ENCODE results near the gene PLCH2.

Gene PLCH2

DNA sequence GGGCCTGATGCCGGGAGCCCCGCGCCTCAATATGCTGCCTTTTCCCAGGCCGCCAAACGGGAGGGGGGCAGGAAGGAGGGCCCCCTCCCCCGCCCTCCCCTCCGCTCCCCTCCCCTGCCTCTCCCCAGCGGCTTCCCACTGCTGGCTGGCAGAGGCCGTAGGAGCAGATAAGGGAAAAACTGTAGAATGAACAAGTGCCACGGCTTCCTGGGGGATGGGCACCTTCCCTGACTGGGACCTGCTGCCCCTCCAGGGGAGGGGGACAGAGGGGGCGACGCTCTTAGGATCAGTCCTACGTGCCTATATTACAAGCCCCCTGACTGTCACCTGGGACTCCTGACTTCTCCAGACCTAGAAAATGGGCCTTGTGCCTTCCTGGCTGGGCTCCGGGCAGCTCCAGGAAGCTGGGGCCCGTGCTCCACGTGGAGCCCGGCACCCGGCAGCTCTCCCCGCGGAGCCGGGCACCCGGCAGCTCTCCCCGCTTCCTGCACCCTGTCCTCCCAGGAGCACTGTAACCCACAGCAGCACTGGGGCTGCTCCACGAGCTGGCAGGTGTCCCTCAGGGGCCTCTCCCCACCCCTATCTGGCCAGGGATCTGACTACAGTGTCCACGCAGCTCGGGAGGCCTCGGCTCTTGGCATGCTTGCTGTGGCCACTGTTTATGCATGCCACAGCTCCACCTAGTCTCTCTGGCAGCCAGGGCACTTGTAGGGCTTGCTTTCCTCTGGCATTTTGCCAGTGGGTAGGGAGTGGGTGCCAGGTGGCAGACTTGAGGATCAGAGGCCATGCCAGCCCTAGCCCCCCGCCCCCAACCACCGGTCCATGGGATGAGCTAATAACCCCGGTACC is 54.6 kb downstream of the PLCH2 start:
- no peak for TF ChIP-seq GATA3 (IDR thresholded peaks at IDR 0.05; ENCODE audit: low read depth, low read length)
- TF ChIP-seq GATA2 (IDR thresholded peaks at IDR 0.05; ENCODE audit: low read depth, low read length), result peak; percentile 70

DNA sequence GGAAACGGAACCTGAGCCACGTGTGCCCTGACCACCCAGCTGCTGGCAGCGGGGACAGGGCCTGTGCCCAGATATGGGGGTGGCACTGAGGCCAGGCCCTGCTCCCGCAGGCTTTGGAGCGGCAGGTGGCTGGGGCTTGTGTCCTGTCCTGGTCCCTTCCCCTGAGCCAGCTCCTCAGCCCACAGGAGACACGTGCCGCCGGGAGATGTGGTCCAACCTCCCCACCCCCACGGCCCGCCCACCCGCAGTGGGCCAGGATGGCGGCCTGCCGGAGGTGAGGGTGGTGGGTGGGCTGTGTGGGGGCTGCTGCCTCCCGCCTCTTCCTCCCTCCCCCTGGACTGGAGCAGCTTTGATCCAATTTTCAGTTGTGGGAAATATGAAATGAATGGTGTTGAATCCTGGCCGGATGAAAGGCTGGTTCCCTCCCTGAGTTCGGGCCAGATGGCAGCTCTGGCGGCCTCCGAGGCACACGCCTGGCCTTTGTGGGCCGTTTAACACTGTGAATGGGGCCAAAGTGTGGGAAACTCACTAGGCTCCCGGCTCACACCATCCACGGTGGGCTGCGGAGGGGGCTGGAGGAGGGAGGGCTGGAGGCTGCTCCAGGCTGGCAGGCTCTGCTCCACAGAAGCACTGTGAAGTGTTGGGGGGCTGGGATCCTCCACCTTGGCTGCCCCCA is 56.5 kb downstream of the PLCH2 start:
- TF ChIP-seq GATA3 (IDR thresholded peaks at IDR 0.05; ENCODE audit: low read depth, low read length) (no peak), GATA2 (IDR thresholded peaks at IDR 0.05; ENCODE audit: low read depth, low read length) (no peak)

DNA sequence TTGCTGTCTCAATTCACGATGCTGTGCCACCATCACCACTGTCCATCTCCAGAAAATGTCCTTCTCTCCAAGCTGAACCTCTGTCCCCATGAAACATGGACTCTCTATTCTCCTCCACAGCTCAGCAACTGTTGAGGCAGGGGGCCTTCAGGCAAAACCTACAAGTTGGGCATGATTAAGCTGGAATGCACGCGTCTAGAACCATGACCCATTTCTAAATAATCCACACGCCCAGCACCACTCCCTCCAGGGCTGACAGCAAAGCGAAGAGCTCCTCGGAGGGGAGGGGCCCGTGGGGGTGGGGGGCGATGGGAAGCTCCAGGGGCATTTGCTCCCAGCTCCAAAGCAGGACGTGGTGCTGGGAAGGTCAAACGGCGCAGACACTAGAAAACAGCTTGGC is 57.3 kb downstream of the PLCH2 start:
- TF ChIP-seq GATA3 (IDR thresholded peaks at IDR 0.05; ENCODE audit: low read depth, low read length) (no peak), GATA2 (IDR thresholded peaks at IDR 0.05; ENCODE audit: low read depth, low read length) (no peak)

DNA sequence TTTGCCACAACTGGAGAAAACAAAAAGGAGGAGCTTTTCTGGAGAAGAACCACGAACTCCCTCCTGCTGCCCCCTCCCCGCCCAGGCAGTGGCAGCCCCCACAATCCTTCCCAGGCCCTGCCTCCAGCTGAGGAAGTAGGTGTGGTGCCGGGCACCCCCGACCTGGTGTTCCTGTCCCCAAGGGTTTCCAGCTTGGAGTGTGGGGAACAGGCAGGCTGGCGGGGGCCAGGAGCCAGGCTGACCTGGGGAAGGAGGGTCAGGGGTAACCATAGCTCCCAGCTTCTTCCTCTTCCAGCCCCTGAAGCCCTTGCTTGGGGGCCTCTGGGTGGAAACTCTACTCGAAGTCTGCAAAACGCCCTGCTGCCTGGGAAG is 58.2 kb downstream of the PLCH2 start:
- TF ChIP-seq GATA2 (IDR thresholded peaks at IDR 0.05; ENCODE audit: low read depth, low read length) (no peak), GATA3 (IDR thresholded peaks at IDR 0.05; ENCODE audit: low read depth, low read length) (no peak)

DNA sequence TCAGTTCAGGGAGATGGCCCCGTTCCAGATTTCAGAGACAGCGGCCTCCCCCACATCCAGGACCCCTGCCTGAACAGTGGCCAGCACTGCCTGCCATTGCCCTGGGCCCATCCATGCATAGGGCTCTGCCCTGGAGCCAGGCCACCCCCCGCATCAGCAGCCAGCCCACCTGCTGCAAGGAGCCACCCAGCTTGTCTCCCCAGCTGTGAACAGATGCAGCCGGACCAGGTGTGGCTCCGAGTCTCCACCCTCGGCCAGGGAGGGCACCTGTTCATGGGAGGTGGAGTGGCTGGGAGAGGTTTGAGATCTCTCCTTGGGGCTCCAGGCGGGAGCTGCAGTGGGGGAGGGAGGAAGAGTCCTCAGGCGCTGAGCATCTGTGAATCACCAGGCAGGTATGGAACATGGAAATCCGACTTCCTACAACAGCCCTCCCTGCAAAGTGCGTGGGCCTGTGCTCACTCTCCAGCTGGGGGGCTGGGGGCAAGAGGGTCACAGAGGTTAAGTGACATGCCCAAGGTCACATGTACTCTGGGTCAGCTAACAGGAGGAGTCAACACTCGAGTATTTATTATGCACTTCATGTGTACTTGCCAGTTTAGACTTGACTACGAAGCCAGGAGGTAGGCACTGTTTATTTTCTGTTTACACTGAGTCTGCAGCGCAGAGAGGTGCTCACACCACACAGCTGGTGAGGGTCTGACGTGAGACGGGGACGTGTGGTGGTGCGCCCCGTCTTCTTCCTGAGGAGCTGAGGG is 58.8 kb downstream of the PLCH2 start:
- no peak for TF ChIP-seq GATA3 (IDR thresholded peaks at IDR 0.05; ENCODE audit: low read depth, low read length)

DNA sequence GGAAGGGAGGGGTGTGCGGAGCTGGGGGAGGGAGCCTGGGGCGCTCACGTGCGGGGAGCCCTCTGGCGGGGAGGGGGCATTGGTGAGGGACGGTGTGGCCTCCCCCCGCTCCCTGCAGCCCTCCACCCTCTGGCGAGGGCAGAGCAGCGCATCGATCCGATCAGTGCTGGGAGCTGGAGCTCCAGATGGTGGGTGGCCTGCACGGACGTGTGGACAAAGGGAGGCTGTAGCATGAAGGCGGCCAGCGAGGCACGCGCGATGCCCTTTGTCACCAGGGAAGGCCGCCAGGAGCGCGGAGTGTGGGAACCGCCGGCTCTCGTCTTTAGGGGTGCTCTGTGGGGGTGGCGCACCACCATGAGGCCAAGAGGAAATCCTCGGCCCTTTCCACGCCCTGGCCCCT is 59.4 kb downstream of the PLCH2 start:
- no peak for TF ChIP-seq GATA2 (IDR thresholded peaks at IDR 0.05; ENCODE audit: low read depth, low read length)
- TF ChIP-seq GATA3 (IDR thresholded peaks at IDR 0.05; ENCODE audit: low read depth, low read length), result no peak

DNA sequence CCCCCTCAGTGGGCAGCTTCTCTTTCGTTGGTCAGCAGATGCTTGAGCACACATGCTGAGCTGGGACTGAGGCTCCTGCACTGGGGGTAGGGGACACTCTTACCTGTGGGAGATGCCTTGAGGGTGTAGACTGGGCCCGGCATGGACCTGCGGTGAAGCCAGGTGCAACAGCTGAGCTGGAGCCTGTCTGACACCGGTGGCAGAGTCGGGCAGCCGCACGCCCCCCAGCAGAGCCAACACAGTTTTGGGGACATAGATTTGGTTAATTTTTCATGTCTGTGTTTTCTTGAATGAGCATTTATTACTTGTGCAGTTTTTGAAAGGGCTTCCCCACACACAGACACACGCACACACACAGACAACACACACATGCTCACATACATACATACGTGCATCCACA is 59.9 kb downstream of the PLCH2 start:
- TF ChIP-seq GATA2 (IDR thresholded peaks at IDR 0.05; ENCODE audit: low read depth, low read length), result no peak
- no peak for TF ChIP-seq GATA3 (IDR thresholded peaks at IDR 0.05; ENCODE audit: low read depth, low read length)

DNA sequence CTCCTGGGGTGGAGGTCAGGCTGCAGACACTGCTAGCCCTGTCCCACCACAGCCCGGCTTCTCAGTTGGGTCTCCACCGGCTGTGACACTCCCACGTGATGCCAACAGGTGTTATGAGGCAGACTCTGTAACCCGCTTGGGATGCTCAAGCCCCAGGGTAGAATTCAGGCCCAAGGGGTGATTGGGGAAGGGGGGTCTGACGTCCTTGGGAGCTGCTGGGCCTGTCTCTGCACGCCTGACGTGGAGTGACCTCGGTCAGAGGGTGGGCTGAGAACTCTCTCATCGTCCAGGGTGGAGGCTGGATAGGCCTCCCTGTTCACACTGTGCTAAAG is 61.7 kb downstream of the PLCH2 start:
- TF ChIP-seq GATA3 (IDR thresholded peaks at IDR 0.05; ENCODE audit: low read depth, low read length) (no peak), GATA2 (IDR thresholded peaks at IDR 0.05; ENCODE audit: low read depth, low read length) (no peak)

DNA sequence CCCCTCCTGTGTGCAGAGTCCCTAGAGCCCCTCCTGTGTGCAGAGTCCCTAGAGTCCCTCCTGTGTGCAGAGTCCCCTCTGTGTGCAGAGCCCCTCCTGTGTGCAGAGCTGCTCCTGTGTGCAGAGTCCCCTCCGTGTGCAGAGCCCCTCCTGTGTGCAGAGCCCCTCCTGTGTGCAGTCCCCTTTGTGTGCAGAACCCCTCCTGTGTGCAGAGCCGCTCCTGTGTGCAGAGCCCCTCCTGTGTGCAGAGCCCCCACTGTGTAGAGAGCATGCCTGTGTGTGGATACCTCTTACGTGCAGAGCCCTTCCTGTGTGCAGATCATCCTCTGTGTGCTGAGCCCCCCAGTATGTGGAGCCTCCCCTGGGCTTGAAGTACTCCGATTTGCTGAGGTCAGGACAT is 62.3 kb downstream of the PLCH2 start:
- TF ChIP-seq GATA2 (IDR thresholded peaks at IDR 0.05; ENCODE audit: low read depth, low read length) (no peak), GATA3 (IDR thresholded peaks at IDR 0.05; ENCODE audit: low read depth, low read length) (no peak)

DNA sequence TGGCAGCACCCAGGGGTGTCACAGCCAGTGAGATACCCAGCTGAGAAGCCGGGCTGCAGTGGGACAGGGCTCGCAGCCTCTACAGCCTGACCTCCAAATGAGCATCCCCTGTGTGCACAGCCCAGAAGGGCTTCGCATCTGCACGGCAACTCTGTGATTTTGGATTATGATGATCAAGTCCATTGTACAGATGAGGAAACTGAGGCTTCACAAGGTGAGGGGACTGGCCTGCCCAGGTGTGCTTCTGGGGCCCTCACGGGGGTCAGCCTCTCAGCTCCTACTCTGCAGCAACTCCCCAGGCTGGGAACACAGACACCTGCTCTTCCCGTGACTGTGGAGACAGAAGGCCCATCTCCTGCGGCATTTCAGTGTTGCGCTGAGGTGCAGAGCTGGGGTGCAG is 62.8 kb downstream of the PLCH2 start:
- TF ChIP-seq GATA3 (IDR thresholded peaks at IDR 0.05; ENCODE audit: low read depth, low read length) (no peak), GATA2 (IDR thresholded peaks at IDR 0.05; ENCODE audit: low read depth, low read length) (no peak)

DNA sequence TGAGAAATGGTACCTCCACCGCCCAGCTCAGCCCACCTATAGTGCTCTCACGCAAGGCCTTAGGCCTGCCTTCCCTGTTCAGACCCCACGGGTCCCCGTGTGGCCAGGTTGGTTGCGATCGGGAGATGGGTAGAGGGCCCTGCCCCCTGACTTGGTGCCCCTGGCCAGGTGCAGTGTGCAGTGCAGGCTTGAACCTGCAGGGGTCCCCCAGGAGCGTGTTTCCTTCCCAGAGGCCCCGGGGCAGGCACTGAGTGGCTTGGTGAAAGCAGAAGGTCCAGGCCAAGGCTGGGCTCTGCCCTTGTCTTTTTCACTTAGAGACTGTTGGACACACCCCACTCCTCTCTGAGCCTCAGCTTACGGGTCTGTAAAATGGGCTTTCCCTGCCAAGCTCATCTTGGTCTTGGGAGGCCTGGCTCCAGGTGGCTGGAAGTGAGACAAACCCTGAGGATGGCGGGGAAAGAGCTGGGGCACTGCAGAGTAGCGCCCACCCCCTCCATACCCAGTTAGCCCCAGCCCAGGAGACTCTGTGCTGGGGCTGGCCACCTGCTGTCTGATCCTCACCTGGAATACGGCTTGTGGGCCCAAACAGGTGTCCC is 63.3 kb downstream of the PLCH2 start:
- TF ChIP-seq GATA2 (IDR thresholded peaks at IDR 0.05; ENCODE audit: low read depth, low read length), result no peak
- no peak for TF ChIP-seq GATA3 (IDR thresholded peaks at IDR 0.05; ENCODE audit: low read depth, low read length)

DNA sequence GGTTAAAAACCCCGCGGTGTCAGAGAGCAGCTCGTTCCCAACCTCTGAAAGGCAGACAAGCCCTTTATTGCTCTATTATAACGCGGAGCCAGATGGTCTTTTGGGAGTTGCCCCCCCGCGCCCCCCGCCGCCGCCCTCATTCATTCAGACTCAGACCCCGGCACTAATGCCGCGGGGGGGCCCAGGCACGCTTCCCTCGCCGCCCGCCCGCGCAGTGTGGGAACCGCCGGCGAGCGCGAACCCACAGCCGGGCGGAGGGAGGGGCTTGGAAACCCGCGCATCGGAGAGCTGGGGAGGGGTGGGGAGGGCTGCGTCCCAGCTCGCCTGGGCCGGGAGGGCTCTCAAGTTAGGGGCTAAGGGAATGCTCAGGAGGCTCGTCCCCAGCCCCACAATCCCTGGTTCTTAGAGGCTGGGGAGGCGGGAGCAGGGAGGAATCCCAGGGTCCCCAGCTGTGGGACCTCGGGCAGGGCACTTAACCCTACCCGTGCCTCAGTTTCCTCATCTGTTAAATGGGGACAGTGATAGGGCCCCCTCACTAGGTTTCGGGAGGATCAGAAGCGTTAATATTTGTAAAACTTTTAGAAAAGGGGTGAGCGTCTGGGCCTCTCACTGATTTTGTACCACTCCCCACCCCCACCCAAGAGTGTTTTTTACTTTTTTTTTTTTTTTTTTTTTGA is 64.9 kb downstream of the PLCH2 start:
- TF ChIP-seq GATA2 (IDR thresholded peaks at IDR 0.05; ENCODE audit: low read depth, low read length), result no peak
- no peak for TF ChIP-seq GATA3 (IDR thresholded peaks at IDR 0.05; ENCODE audit: low read depth, low read length)

DNA sequence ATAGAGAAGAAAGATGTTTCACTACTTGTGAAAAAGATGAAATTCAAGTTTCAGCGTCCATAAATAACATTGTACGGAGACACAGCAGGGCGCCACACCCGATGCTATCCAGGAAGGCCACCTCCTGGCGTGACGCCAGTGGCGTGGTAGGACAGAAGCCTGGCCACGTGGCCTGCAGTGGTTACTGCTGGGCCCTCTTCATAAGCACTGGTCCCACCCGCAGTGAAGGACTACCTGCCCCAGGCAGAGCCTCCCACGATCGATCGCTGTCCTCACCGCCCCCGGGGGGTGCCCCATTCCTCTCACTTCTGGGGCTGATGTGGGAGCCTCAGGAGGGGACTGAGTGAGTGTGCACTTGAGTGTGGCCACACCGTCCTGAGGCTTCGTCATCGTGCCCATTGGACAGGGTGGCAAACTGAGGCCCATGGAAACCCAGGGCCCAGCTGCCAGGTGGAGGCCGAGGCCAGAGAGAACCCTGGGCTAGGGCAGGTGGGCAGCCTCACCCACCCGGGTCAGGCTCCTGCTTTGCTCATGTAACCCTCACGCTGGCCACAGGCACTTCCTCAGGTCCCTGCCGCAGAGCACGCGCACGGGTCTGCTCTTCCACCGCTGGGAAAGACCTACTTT is 65.6 kb downstream of the PLCH2 start:
- no peak for TF ChIP-seq GATA2 (IDR thresholded peaks at IDR 0.05; ENCODE audit: low read depth, low read length)
- TF ChIP-seq GATA3 (IDR thresholded peaks at IDR 0.05; ENCODE audit: low read depth, low read length), result no peak

Data from SH-SY5Y (cell line).